ENCODE data around the gene ANTXRL. TPM values are rescaled to one million over a fixed set of nuclear protein-coding genes. Genes with fewer than 3 reads are reported as not detected.
"Not testable (repeated sequence)": the region's sequence is repeated elsewhere in the genome, so short reads cannot be mapped to it uniquely, and the experiment has no call there.

Gene ANTXRL
- total RNA-seq, 1 experiment from 2014 or later: not detected

DNA sequence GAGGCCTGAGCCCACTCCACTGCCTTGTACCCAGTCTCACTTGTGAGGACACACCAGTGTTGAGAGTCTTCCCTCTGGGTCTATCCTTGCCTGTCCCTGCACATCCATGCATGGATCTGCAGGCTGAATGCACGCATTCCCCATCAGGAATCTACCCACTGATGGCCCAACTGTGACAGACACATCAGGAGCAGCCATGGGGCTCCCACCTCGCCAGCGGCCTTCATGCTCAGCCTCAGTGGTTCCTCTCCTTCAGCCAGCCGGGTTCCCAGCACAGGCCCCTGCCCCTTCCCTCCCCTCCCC is 21.3 kb downstream of the ANTXRL start:
- DNase-seq (ENCODE audit: low read depth): no peak

DNA sequence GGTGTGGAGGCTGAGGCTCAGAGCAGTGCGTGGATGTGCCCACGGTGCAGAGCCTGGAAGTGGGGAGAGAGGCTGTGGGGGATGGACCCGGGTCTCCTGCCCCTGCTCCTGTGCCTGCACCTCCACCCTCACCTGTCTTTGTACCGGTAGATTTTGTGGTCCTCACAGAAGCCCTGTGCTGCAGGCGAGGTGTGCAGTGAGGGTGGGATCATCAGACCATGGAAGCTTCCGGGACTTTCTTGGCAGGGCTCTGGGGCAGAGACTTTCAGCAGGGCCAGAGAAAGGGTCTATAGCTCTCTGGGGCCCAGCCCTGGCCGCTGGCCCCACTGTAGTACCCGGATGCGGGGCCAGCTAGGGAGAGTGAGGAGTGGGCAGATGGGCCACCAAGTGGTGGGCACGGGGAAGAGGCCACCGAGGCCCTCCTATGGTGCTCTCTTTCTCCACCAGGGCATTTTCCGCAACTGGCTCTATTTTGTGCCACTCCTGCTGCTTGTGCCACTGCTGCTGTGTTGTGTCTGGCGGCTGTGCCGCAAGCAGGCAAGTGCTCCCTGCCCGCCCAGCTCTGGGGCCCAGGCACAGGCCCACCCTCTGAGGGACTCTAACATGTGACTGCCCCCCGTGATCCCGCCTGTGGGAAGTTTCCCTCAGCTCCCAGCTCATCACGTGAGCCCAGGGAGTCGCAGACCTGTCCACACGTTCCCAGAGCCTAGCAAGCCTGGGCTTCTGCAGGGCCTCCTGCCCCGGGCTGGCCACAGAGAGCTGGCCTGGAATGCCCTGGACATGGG is 22.1 kb downstream of the ANTXRL start:
- DNase-seq (ENCODE audit: low read depth): no peak

DNA sequence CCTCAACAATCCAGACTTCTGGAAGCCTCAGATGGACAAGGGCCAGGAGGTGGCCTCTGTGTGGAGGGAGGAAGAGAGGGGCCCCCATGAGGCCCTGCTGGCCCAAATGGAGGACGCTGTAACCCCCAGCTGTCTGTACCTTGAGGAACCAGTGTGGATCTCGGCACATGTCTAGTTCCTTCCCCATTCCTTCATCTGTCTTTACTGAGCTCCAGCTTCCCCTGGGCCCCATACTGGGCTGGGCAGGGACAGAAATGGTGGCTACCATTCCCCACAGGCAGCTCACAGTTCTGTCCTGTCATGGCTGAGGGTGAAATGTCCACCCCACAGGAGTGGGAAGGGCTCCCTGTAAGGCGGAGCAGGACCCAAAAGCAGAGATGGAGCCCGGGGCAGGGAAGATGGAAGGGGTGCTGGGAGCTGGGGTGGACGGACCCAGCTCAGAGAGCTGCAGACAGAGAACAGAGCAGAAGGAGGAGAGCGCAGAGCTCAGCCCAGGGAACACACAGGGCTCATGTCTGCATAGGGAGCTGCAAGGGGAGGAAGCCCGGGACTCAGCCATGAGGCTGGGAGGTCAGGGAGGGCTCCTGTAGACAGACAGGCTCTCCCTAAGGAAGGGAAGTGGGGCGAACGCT is 22.8 kb downstream of the ANTXRL start:
- DNase-seq (ENCODE audit: low read depth): no peak

DNA sequence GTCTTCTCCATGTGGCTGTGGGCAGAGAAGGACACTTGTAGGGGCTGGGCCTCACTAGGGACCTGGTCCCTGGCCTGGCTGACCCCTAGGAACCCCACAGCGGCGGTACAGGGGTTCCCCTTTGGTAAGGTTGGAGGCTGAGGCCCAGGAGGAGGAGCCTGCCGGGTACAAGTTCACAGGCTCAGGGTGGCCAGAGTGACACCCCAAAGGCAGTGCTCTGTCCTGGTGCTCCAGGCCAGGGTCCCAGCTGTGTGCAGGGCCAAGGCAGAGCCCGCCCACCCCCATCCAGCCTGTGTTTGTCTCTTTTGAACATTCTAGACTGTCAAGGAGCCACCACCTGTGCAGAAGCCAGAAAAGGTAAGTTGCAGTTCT is 23.3 kb downstream of the ANTXRL start:
- no peak for DNase-seq (ENCODE audit: low read depth)

DNA sequence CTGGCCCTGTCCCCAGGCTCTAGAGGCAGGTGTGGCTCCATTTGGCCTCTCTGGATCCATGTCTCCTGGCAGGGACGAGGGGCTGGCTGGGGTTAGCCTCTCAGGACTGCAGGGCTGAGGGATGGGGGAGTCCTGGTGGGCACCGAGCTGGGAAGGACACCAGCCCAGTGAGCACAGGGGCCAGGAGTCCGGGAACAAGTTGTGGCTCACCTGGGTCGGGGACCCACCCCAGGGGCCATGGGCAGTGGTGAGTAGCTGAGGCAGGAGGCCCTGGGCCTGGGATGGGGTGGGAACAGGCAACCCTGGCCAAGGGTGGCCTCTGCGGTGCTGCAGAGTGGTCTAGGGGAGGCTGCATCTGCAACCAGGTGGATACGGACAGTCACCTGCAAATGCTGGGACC is 24.1 kb downstream of the ANTXRL start:
- no peak for DNase-seq (ENCODE audit: low read depth)

DNA sequence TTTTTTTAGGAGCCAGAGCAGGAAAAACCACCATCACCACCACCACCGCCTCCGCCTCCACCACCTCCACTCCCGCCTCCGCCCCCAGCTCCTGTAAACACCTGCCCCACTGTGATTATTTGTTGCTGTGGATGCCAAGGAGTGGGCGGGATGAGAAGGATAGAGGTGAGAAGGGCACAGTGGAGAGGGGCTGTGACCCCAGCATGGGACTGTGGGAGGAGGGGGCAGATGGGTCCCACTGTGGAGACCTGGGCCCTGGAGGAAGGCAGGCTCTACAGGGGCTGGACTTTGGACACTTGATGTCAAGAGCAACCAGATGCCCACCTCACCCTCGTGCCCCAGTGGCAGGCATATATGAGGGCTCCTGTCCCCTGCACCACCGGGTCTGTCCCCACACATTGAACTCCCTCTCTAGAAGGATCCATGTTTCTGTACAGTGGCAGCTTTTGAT is 24.7 kb downstream of the ANTXRL start:
- no peak for DNase-seq (ENCODE audit: low read depth)

DNA sequence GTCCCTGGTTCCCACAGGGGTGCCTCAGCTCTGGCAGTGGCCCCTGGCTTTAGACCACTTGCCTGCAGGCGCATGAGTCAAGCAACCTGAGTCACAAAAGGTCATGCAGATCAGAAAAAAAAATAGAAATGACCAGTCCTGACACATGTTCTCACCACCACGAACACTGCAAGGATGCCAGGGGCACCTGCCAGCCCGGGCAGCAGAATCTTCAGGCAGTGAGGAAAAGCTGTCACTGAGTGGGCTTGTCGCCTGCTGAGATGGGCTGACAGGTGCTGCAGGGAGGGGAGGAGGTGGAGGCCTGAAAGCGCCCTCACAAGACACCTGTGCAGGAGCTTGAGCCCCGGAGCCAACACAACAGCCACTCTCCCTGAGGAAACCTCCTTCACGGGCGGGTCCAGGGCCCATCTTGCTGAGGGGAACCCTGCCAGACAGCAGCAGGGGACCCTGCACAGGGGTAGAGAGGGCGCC is 25.2 kb downstream of the ANTXRL start:
- not testable (repeated sequence) for DNase-seq (ENCODE audit: low read depth)

DNA sequence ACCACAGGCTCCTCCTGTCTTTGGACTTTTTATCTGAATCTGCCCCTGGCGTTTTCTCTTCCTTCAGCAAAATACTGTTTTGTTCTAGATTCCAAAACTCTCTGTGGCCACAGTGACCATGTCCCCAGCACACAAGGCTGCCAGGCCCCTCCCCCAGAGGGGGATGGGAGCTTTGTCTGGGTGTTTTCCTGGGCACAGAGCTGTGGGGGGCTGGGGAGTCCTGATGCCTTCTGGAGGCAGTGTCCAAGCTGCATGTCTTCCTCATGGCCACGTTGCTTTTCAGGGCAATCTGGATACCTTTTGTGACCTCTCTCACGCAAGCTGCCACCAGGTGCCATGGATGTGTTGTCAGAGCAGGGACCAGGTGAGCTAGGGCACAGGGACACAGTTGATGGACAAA is 26.2 kb downstream of the ANTXRL start:
- no peak for DNase-seq (ENCODE audit: low read depth)

DNA sequence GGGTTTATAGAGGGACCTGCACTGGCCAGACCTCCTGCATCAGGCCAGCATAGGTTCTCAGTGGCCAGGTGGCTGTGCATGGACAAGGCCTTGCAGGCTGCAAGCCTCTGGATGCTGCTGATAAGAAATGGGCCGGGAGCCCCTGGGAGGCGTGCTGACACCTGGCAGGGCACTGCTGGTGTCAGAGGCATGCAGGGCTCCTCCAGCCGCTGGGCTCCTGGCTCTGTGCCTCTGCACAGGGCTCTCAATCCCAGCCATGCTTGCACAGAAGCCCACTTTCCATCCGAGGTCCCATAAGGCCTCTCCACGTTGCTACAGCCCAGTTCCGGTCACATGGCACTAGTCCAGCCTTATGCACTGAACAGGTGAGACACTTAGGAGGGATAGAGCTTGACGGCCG is 27.3 kb downstream of the ANTXRL start:
- no peak for DNase-seq (ENCODE audit: low read depth)

DNA sequence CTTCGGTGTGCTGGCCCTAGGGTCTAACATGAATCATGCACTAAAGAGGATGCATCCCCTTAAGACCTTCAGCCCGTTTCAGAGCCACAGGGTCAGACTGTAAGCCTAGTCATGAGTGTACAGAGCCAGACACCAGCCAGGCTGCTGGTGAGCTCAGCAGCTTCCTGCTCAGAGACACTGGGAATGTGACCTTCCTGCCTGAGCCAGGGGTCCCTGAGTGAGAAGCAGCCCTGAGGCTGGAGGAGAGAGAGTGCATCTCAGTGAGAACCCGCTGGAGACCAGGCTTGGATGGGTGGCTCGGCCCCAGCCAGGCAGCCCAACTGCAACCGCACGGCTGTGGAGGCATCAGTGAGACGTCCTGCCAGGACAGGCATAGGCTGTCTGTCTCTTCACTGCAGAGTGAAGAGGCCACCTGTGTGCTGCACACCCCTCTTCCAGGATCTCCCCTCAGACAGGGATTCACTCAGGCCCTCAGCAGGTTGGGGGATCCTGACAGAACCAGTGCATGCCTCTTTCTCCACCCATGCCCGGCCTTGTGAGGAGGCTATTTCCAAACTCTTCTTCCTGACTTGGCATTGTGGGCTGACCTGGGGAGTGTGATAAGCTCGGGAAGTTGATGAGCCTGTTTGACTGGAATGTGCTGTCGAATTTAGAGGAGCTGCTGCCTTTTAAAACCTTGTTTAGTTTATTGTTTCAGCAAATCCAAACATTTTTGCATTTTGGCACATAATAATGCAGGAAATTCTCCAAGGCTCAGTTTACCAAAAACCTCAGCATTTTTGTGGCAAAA is 28.5 kb downstream of the ANTXRL start:
- not testable (repeated sequence) for DNase-seq (ENCODE audit: low read depth)

DNA sequence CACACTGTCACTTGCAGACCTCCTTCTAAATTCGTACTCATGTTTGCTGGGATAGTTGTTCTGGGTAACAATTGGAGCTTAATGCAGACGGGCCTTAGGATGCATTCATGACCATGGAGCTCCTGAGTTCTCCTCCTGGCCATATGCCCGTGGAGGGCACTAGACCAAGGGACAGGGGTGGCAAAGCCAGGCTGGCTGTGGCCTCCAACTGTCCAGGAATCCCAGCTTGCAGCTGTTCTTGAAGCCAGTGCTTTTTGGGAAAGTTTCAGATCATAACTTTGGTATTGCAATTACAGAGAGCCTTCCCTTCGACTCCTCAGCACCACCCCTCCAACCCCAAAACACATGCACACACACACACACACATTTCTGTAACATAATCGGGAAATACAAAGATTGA is 30.6 kb downstream of the ANTXRL start:
- no peak for DNase-seq (ENCODE audit: low read depth)

DNA sequence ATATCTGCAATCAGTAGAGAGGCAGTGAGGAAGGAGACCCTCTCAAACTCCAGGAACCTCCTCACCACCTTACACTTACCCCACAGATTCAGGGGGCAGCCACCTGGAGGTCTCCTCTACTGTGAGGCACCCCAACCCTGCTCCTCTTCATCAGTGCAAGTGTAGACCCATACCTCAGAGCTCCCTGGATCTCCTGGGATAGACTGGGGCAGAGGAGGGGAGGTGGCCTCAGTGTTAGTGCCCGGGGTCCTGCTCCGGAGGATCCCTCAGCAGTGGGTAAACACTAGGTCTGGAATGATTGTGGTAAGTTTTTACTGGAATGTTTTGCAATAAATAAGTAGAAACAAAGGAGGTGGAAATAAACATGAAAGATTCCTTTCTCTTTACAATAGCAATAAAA is 31.1 kb downstream of the ANTXRL start:
- no peak for DNase-seq (ENCODE audit: low read depth)

DNA sequence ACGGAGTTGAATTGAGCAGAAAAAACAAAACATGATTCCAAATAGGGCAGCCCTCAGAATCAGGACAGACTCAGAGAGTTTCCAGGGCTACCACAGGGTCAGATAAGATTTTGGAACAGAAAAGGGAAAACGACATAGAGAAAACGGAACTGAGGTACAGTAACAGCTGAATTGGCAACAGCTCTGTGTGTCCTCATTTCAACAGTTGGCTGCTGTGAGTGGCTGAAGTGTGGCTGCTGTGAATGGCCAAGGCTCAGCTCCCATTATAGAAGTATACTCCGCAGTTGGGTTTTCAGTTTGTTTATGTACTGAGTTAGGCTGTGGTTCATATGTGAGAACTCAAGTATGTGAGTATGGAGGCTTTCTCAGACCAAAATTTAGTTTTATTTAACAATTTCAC is 32.0 kb downstream of the ANTXRL start:
- no peak for DNase-seq (ENCODE audit: low read depth)

DNA sequence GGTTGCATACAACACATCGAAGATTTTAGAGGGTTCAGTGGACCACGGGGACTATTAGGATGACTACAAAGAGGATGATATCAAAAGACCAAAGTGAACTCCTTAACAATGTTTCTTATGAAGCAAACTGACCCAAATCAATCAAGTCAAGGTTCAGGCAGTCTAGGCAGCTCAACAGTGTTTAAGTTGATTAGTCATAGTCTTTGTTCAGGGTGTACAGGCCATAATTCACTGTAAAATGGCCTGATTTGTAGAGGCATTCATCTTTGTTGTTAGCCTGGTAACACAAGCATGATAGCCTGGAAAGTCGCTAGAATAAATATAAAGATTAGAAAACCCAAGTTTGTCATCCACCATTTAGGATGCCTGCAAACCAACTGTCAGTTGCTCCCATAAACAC is 32.6 kb downstream of the ANTXRL start:
- no peak for DNase-seq (ENCODE audit: low read depth)

DNA sequence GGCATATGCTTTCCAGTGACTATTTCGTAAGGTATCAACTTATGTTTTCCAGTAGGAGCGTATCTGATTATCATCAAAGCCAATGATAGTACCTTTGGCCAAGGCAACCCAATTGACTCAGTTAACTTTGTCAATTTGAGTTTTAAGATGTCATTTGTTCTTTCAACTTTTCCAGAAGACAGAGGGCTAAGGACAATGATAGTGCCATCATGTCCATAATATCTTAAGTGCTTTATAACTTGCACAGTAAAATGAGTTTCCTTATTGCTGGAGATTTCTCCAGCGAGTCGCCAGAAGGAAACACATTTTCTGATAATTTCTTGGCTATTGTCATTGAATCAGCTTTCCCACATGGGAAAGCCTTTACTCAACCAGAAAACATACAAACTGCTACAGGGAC is 35.0 kb downstream of the ANTXRL start:
- DNase-seq (ENCODE audit: low read depth): no peak

DNA sequence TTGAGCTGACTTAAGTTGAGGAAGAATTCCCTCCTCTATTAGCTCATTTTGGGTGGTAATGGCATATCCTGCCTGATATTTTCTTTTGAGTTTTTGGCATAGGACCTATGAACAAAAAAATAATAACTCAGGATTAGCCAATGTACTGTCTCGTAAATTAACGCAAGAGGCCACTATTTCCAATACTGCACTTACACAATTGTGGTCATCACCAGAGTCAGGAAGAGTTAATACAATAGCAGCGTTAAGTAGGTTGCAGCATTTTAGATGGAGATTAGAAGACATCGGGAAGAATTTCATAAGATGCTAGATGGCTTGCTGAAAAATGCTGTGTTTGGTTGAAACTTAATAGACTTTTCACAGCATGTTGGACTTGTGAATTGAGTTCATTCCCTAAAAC is 36.4 kb downstream of the ANTXRL start:
- no peak for DNase-seq (ENCODE audit: low read depth)

DNA sequence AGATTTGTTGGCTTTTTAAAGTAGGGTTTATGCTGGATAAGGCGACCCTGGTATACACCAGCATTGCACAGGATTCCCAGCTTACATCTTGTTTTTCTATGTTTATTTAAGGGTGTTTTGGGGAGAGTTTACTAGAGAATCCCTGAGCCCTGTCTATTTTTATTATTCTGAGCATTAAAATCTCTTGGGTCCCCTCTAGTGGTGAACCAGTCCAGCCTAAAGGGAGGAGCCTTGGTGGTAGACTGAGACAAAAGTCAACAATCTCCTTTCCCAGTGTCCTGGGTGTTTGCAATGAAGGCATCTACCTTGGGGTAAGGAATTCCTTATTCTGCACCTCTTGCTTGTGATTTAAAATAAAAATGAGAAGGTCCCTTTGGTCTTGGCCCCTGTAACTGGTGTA is 38.2 kb downstream of the ANTXRL start:
- DNase-seq (ENCODE audit: low read depth): no peak

DNA sequence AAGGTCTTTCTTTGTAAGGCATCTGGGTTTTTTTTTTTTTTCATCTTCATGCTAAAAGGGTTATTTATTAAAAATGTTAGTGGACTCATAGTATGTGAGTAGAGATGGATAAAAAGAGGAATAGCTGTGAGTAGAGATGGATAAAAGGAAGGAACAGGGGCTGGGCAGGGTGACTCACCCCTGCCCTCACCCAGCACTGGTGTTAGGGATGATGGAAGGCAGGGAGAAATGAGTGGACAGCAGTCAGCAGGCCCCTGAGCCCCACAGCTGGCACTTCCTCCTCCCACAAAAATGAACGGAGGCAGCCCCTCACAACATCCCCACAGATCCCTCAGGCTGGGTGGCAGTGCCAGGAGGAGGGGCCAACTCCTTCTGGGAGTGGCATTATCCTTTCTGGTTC is 39.3 kb downstream of the ANTXRL start:
- no peak for DNase-seq (ENCODE audit: low read depth)

DNA sequence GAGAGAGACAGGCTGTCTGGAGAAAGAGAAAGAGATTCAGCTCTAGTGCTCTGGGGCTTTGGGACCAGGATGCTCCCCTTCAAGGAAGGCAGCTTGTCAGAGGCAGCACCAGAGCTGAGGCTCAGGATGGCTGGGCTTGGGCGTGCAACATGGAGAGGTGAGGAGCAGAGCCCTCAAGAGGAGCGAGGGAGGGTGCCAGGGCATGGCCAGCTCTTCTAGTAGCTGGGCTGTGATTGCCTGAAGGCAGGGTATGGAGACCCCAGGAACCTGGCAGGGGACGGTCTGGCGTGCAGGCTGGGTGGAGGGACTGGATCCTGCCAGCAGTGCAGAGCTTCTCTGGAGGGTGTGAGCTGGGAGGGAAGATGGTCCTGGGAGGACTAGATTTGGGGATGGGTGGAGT is 40.2 kb downstream of the ANTXRL start:
- no peak for DNase-seq (ENCODE audit: low read depth)

DNA sequence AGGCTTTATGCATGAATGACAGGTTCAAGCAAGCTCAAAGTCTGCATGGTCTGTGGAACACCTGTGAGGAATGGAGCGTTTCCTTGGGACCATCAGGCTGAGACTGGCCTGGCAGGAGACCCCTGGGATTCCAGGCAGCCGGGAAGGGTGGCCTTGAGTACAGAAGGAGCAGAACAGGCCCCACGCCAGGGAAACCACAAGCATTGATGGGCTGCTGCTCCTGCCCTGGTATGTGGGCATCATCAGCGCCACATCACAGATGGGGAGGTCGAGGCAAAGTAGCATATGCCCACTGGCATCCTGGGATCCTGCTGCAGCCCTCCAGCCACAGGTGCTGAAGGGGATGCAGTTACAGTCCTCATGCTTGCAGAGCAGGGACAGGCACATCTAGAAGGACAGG is 40.9 kb downstream of the ANTXRL start:
- DNase-seq (ENCODE audit: low read depth): no peak

DNA sequence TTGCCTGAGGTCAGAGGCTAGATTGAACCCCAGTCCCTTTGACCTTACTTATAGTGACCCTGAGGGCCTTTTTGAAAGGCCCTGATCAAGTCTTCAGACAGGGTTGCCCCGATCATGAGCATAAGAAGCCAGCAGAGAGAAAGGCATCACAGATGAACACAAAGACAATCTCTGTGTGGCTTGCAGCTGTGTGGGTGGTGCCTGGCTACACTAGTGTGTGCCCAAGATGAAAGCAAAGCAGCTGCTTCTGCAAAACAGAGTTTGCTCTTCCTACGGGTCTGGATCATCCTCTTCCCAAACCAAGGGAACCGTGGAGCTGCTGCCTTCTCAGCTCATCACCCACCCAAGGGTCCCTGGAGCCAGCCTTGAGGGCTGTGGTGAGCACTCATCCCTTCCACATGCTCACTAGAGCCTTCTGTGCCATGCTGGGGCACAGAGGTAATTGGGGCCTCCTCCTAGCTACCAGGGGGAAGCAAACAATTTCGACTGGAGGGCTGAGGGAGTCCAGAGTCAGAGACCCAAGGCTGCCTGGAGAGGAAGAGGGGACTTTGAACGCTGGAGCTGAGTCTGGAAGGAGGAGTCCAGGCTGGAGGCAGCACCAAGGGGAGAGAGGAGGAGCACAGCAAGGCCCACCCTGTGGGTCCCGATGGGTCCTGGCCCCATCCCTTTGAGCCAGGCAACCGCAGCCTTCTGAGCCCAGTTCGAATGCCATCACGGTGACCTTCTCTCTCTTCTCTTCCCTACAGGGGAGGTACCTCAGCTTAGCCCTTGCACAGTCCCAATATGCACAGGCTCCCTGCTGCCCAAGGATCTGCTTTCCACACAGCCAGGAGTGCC is 42.3 kb downstream of the ANTXRL start:
- DNase-seq (ENCODE audit: low read depth): no peak

DNA sequence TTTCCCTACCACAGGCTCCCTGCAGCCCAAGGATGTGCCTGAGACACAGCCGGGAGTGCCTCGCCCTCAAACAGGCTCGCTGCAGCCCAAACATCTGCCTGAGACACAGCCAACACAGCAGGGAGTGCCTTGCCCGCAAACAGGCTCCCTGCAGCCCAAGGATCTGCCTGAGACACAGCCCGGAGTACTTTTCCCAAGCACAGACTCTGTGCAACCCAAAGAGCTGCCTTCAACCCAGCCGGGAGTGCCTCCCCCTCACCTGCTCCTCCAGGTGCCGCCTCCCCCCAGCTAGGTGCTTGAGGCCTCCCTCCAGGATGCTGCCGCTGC is 42.9 kb downstream of the ANTXRL start:
- peak; percentile 12 for DNase-seq (ENCODE audit: low read depth)

Measured in Daoy (cell line).